VCaP (cell line): ENCODE measurements around the gene PRKACA.

Experiments
- H3K27ac ChIP-seq: fragments of 450-650 bp; 2 replicates; pipeline ENCODE4 v1.5.1; 2017
- CTCF ChIP-seq: fragments of 450-650 bp; conservative IDR thresholded peaks from 2 replicates; pipeline ENCODE4 v1.5.1; 2017; ENCODE audit warnings: mild to moderate bottlenecking, moderate library complexity

The PRKACA gene

GRCh38 chr19:14089412-14089661 is 28.2 kb downstream of the PRKACA start:
- H3K27ac ChIP-seq, result peak overlapping the region; percentile 90

GRCh38 chr19:14088634-14089411 is 28.7 kb downstream of the PRKACA start:
- no peak for TF ChIP-seq CTCF

More at GRCh38 chr19:14089412-14089661, 28.2 kb downstream of the PRKACA start:
- no peak for TF ChIP-seq CTCF

GRCh38 chr19:14086098-14086497 is 31.5 kb downstream of the PRKACA start:
- no peak for TF ChIP-seq CTCF
- no peak overlapping the region for H3K27ac ChIP-seq

More at GRCh38 chr19:14088634-14089411, 28.7 kb downstream of the PRKACA start:
- H3K27ac ChIP-seq, result peak overlapping the region; percentile 90

- no peak within 1 kb of the TSS for H3K27ac ChIP-seq
- no peak for TF ChIP-seq CTCF
Observed at GRCh38 chr19:14085309-14085995, 32.1 kb downstream of the PRKACA start, which contains the start of gene C19orf67. TSS of gene C19orf67 (minus strand) at chr19:14085783. CDS start at chr19:14085627, 156 bp downstream.

- TF ChIP-seq CTCF, result no peak
- H3K27ac ChIP-seq, result no peak overlapping the region
Observed at GRCh38 chr19:14082675-14082960, 34.9 kb downstream of the PRKACA start.

- no peak for TF ChIP-seq CTCF
- H3K27ac ChIP-seq, result peak overlapping the region; percentile 76
Observed at GRCh38 chr19:14081797-14082674, 35.5 kb downstream of the PRKACA start.
